ENCODE data around the gene ZP1.

Gene ZP1

DNA sequence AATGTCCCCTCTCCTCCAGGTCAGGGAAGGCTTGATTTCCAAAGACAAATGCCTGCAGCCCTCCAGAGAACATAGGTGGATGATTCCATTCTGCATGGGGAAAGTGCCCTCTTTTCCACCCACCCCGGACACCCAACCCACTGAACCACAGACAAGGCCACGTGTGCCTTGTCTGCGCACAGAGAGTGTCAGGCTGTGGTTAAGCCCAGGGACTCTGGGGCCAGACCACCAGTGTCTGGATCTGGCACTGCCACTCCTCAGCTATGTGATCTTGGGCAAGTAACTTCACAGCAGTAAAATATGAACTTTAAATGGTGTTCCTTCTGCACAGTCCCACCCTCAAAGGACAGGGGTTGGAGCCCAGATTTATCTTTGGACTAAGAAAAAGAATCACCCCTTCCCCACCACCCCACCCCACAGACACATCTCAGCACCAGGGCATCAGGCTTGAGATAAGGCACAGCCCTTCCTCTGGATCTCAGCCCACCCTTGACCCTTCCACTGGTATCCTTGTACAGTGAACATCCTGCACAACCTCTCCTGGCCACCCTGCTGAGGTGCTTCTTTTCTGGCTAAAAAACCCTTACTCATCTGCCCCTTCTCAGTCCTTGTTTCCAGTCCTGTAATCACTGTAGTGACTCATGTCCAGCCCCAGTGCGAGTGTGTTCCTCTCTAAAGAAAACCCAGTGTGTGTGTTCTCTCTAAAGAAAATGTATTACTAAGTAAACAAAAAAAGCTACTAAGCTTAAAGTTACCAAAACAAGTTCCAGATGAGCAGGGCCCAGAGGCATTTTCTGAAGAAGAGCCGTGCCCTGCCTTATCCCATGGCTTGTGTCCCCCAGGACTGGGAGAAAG is 9.7 kb upstream of the ZP1 start:
- ChIA-PET POLR2A (no interaction called here), CTCF (interaction anchor here (0.9 kb wide), 1 partner anchor 42 kb away, joined by 4 read pairs; no protein-coding TSS in a partner anchor)
- H3K4me3 ChIP-seq (ENCODE audit: low read depth, low read length): no peak overlapping the region
- TF ChIP-seq, protein P1, sequence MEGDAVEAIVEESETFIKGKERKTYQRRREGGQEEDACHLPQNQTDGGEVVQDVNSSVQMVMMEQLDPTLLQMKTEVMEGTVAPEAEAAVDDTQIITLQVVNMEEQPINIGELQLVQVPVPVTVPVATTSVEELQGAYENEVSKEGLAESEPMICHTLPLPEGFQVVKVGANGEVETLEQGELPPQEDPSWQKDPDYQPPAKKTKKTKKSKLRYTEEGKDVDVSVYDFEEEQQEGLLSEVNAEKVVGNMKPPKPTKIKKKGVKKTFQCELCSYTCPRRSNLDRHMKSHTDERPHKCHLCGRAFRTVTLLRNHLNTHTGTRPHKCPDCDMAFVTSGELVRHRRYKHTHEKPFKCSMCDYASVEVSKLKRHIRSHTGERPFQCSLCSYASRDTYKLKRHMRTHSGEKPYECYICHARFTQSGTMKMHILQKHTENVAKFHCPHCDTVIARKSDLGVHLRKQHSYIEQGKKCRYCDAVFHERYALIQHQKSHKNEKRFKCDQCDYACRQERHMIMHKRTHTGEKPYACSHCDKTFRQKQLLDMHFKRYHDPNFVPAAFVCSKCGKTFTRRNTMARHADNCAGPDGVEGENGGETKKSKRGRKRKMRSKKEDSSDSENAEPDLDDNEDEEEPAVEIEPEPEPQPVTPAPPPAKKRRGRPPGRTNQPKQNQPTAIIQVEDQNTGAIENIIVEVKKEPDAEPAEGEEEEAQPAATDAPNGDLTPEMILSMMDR (IDR thresholded peaks at IDR 0.05; ENCODE audit: insufficient read depth, low read length, missing control alignments): no peak
- DNase-seq (ENCODE audit: low read depth, low spot score): no peak

DNA sequence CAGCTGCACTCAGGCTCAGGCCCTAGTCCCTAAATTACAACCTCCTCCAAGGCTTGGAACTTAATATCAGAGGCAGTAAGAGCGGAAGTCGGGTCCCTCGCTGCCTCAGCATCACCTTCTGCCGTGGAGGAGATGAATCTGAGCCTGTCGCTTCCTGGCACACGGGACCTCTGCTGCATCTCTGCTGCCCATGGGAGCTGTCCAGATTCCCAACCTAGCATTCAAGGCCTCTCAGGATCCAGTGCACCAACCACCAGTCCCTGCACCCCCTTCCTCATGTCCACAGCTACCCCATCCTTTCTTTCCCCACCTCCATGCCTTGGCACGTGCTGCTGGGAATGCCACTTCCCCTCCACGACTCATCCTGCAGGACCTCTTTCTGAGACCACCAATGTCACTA is 9.1 kb upstream of the ZP1 start:
- POLR2A ChIA-PET: no interaction called here
- no peak for DNase-seq (ENCODE audit: low read depth, low spot score)
- H3K4me3 ChIP-seq (ENCODE audit: low read depth, low read length): no peak overlapping the region
- CTCF ChIA-PET: interaction anchor here (0.9 kb wide), 1 partner anchor 42 kb away, joined by 4 read pairs; no protein-coding TSS in a partner anchor
- TF ChIP-seq, protein P1 (IDR thresholded peaks at IDR 0.05; ENCODE audit: insufficient read depth, low read length, missing control alignments): no peak

DNA sequence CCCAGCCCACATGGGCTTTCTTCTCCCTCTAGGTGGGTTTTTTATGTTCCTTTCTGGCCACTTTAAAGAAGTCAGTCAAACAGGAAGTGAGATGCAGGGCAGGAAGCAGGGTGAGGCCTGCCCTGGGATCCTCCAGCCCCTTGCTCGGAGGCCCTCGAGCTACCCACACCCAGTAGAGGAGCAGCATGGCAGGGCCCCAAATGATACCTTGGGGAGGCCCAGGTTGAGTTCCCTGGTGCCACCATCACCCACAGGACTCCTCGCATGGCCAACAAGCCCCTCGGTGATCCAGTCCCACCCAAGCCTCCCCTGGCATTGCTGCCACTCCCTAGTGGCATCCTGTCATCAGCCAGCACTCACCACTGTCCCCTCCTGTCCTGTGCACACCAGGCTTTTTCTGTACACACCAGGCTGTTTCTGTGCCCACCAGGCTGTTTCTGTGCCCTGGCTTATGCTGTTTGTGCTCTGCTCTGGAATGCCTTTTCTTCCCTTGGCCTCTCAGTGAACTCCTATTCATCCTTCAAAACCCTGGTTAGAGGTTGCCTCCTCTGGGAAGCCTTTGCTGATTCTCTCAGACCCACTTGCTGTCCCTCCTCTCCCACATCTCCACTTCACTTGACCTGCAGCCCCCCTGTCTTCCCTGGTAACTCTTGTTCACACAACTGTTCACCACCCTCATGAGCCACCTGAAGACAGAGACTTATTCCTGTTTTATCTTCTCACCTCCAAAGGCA is 8.4 kb upstream of the ZP1 start:
- ChIA-PET POLR2A (no interaction called here), CTCF (interaction anchor here (0.9 kb wide), 1 partner anchor 41 kb away, joined by 4 read pairs; no protein-coding TSS in a partner anchor)
- DNase-seq (ENCODE audit: low read depth, low spot score): no peak
- no peak overlapping the region for H3K4me3 ChIP-seq (ENCODE audit: low read depth, low read length)
- TF ChIP-seq, protein P1 (IDR thresholded peaks at IDR 0.05; ENCODE audit: insufficient read depth, low read length, missing control alignments): no peak

DNA sequence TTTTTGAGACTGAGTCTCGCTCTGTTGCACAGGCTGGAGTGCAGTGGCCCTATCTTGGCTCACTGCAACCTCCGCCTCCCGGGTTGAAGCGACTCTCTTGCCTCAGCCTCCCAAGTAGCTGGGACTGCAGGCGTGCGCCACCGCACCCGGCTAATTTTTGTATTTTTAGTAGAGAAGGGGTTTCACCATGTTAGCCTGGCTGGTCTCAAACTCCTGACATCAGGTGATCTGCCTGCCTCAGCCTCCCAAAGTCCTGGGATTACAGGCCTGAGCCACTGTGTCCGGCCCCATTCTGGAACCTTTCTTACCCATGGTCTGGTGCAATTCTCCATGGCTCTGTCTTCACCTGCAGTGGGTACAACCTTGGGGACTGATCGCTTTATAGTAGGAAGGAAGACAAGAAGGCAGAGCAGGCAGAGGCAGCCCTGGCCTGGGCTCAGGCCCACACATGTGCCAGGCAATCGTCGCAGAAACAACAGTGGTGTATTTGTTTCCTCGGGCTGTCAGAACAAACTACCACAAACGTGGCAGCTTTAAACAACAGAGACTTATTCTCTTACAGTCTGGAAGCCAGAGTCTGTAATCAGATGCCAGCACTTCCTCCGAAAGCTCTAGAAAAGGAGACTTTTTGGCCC is 7.6 kb upstream of the ZP1 start:
- no peak for DNase-seq (ENCODE audit: low read depth, low spot score)
- ChIA-PET CTCF (interaction anchor here (1.9 to 2.1 kb wide), 2 partner anchors 12 to 40 kb away, joined by 6 to 10 read pairs; no protein-coding TSS in a partner anchor), POLR2A (no interaction called here)
- no peak overlapping the region for H3K4me3 ChIP-seq (ENCODE audit: low read depth, low read length)
- TF ChIP-seq, protein P1 (IDR thresholded peaks at IDR 0.05; ENCODE audit: insufficient read depth, low read length, missing control alignments): no peak

DNA sequence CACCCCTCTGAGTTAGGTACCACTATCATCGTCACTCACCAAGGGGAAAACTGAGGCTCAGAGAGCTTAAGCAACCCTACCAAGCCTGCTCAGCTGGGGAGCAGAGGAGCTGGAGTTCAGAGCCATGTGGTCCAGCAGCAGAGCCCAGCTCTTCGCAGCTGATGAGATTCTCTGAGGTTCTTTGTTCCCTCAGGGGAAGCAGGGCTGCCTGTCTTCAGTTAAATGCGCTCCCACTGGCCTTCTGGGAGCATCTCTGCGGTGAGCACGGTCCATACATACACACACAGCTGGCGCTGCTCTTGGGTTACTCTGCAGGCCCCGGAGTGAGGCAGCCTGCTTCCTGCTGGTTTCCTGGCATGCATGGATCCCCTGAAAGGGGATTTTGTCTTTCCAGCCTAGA is 6.4 kb upstream of the ZP1 start:
- no peak overlapping the region for H3K4me3 ChIP-seq (ENCODE audit: low read depth, low read length)
- DNase-seq (ENCODE audit: low read depth, low spot score): no peak
- TF ChIP-seq, protein P1 (IDR thresholded peaks at IDR 0.05; ENCODE audit: insufficient read depth, low read length, missing control alignments): no peak
- ChIA-PET POLR2A (interaction anchor here (0.7 kb wide), 2 partner anchors 11 to 27 kb away, joined by 3 to 5 read pairs; no protein-coding TSS in a partner anchor), CTCF (interaction anchor here (1.1 to 2.1 kb wide), 3 partner anchors 10 to 38 kb away, joined by 3 to 10 read pairs (median 6); no protein-coding TSS in a partner anchor)

Measured in AG04449 (cell line).